GM12892 (cell line): ENCODE data around the gene CACNA1B.

Experiments
- POLR2A ChIP-seq: IDR thresholded peaks from 2 replicates; pipeline ENCODE4 v1.6.1; 2011; ENCODE audit warnings: low read depth, low read length, control low read depth
- POLR2AphosphoS5 ChIP-seq: IDR thresholded peaks from 2 replicates; pipeline ENCODE4 v1.6.1; 2011; ENCODE audit warnings: low read depth, low read length, control low read depth

DNA sequence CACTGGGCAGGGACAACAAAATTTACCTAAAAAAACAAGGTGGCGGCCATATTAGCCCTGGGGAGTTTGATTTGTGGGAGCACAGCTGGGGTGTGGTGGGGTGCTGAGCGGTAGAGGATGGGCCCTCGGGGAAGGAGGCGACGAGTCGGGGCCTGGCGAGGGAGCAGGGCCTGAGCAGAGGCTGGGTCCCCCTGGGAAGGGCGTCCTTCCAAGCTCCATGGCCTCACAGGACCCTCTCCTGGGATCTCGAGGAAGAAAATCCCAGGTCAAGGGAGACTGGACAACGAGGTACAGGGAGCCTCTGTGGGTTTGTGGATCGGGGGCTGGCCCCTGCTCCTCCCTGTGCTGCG, 165.5 kb downstream of the CACNA1B start:
- TF ChIP-seq POLR2A (no peak), POLR2AphosphoS5 (no peak)
